Measurements from ENCODE around the gene VPS13D.

Gene VPS13D

DNA sequence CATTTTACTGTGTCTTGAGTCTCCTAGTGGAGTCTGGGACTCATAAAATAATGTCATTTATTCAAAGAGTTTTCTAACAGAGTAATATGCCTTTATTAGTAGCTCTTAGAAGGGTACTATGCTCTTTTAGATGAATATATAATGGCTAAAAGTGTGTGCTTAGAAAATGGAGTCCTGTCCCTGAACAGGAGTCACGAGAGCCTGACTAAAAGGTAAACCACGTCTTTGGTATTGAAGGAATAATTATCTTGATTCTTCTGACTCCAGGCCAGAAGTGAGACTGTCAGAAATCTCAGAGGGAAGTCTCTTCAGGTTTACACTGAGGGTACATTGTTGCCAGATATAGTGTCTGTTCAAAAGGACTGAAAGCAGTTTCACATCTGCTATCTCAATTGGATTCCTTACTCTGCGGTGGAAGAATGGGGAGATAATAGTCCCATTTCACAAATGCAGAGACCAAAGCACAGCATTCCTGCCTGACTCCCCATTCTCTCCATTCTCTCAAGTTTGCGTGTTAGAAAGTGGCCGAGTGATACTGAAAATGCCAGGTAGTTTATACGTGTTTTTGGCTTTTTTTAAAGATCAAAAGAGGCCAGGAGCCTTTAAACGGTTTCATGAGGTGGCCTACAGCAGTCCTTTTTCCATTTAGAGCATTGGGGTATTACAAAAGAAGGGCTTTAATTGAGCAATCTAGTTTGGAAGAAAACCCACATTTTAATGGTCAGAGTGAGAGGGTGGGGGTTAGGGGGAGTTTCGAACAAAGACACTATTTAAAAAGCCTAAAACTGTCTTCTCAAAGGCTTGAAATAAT, 176.6 kb downstream of the VPS13D start:
- peak; percentile 13 for DNase-seq

- peak; percentile 59 for DNase-seq
These were observed 177.5 kb downstream of the VPS13D start for GRCh38 chr1:12407050-12407961.

DNA sequence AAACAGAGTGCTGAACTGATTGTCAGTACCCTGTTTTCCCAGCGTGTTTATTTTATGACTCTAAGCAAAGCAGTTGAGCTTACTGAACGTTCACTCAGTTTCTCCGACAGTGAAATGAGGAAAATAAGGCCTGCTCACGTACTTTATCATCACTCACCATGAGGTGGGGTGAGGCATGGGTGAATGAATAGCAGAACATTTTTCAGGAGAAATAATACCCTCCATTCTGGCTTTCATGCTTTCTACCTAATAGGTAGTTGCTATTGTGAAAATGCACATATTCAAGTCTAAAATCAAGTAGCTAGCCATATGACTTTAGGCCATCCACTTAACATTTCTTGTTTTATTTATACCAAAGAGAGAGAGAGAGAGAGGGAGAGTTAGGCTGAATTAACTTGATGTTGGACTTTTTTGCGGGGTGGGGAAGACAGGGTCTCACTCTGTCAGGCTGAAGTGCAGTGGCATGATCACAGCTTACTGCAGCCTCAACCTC, 178.2 kb downstream of the VPS13D start:
- no peak for DNase-seq

- no peak for DNase-seq
These were observed 178.8 kb downstream of the VPS13D start for GRCh38 chr1:12408662-12409061.

DNA sequence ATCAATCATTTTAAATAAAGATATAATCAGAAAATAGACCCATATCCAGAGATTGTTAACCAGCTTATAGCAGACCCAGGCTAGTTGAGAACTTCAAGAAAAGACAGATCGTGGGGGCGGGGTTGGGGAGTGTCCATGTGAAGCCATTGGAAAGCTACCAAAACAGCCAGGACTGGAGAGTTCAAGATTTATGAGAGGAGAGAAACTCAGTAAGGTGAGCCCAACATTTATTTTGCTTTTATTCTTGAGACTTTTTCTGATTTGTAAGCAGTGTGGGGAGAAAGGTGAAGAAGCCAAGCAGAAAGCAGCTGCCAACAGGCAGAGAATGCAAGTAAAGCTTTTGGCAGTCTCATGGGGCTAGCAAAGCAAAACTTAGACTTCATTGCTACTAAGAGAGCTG, 179.9 kb downstream of the VPS13D start:
- no peak for DNase-seq

GRCh38 chr1:12410351-12410750, 180.5 kb downstream of the VPS13D start:
- DNase-seq = no peak

GRCh38 chr1:12411098-12411497, 181.3 kb downstream of the VPS13D start:
- no peak for DNase-seq

GRCh38 chr1:12411747-12412146, 181.9 kb downstream of the VPS13D start:
- no peak for DNase-seq

- no peak for DNase-seq
These were observed 182.6 kb downstream of the VPS13D start for GRCh38 chr1:12412439-12412838.

DNA sequence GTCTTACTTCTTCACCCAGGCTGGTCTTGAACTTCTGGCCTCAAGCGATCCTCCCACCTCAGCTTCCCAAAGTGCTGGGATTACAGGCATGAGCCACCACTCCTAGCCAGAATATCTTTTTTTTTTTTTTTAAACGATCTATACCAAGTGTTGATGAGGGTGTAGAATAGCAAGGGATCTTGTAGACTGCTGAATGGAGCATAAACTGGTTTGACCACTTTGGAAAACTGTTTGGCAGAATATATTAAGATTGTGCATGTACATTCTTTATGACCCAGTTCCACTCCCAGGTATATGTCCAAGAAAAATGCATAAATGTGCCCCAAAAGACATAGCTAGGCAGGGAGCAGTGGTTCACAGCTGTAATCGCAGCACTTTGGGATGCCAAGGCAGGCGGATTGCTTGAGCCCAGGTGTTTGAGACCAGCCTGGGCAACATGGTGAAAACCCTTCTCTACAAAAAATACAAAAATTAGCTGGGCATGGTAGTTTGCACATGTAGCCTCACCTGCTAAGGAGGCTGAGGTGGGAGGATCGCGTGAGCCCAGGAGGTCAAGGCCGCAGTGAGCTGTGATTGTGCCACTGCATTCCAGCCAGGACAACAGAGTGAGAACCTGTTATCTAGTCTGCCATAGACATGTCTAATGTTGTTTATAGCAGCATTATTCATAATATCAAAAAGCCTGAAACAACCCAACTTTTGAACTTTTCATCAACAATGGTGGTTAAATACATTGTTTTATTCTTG, 184.0 kb downstream of the VPS13D start:
- DNase-seq = no peak

DNA sequence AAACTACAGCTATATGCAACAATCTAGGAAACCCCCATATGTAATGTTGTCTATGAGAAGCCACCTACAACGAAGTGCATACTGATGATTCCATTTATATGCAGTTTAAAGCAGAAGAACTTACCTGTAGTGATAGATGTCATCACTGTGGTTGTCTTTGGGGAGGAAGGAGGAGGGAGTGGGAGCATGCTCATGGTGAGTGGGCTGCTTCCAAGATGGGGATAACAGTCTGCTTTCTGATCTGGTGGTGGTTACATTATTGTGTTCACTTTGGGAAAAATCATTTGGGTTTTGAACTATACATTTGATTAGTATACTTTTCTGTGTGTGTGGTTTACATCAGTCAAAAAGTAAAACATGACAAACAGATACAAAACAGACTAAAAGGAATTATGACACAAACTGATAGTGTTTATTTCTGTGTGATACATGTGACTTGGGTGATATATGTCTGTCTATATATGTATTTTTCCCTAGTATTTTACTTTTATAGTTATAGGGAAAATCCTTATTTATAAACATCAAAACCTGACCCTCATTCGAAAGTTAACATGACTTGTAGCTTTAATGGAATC, 184.7 kb downstream of the VPS13D start:
- DNase-seq = no peak

- no peak for DNase-seq
These were observed 185.2 kb downstream of the VPS13D start for GRCh38 chr1:12415038-12415466.

DNA sequence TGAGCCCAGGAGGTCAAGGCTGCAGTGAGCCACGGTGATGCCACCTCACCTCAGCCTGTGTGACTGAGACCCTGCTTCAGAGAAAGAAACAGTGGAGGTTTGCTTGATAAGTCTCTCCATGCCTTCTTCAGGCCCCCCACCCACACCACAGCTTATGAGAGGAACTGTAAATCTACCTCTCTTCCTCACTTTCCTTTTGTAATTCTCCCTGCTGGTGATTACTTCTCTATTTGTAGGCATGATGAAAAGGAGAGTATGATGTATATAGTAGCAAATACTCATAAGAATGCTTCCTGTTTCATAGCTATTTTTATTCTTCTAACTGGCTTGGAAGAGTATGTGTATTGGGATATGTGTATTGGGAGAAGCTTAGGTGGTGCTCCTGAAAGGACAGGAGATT, 186.3 kb downstream of the VPS13D start:
- no peak for DNase-seq

DNA sequence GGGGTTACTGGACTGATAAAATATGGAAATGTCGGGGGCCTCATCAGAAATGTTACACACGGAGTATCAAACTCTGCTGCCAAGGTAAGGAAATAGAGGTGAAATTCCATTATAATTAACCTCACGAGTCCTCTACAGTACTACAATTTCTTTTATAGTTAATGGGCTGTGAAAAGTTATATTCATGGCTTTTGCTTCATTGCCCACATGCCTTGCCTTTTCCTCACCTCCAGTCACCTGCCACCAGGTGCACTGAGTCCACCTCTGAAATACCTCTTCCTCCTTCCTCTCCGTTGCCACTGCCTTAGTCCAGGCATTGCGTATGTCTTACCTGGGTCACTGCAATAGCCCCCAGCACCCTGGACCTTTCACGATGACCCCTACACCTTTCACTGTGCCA, 186.9 kb downstream of the VPS13D start:
- DNase-seq = no peak

DNA sequence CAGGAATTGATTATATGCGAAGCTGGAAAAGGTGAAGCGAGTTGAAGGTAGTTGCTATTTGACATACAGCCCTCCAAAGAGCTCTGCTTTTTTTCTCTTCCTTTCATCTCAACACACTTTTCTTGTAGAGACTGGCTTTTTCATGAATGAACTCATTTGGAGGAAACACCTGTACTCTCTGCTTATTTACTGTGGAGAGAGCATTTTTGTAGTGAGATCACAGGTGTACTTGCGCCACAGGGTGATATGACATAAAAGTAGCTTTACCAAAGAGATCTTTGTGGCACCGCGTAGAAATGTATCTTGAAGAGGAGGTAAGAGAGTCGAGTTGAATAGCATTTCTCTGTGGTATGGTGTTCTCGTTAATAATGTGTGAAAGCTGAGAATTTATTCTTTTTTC, 187.6 kb downstream of the VPS13D start:
- DNase-seq = no peak

- DNase-seq = no peak
These were observed 190.3 kb downstream of the VPS13D start for GRCh38 chr1:12420171-12420570.

DNA sequence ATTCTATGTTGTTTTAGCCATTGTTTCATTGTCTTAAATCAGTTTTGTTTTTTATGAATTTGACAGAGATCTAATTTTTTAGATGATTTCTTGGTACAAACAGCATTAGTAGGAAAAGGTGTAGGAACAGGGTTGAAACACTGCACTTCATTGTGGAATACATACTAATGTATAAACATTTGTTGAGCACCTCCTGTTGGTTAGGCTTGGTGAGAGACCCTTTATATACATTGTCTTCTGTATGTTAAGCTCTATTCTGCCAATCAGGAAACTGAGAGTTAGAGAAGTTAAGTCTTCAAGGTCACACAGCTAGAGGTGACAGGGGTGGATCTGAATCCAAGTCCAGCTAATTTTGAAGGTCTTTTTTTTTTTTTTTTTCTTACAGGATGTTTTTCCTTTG, 192.7 kb downstream of the VPS13D start:
- DNase-seq = no peak

GRCh38 chr1:12424087-12424529, 194.3 kb downstream of the VPS13D start:
- DNase-seq = peak; percentile 83

DNA sequence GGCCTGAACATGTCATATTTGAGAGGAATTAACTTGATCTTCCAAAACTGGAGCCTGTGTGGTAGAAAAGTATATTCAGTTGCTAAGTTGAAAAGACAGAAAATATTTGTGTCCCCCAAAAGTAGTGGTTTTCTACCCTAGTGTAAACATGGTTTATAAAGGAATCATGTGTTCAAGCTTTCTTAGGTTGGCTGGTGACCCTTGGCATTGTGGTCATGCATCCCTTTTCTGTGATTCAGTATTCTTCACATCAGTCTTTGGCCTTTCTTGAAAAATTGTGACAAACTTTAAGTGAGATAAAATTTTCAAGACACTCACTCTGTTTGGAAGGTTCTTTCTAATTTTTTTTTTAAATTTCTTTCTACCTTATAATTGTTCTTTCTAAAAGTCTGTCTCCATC, 195.0 kb downstream of the VPS13D start:
- no peak for DNase-seq

DNA sequence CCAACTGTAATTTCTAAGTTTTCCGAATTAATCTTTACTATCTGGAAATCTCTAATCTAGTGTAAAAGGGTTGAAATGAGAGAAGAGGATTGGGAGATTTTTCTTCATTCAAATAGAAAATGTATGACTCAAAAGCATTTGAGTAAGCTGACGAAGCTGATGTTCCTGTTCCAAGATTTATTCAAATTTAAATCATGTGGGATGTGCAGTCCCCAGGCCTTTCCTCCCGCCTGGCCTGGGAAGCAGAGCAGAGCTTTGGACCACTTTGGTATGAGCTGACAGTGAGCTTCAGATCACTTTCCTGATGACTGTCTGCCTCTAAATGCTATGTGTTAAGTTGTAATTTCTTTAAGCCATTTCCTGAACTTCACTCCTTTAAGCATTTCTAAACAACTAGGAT, 196.2 kb downstream of the VPS13D start:
- peak; percentile 25 for DNase-seq

DNA sequence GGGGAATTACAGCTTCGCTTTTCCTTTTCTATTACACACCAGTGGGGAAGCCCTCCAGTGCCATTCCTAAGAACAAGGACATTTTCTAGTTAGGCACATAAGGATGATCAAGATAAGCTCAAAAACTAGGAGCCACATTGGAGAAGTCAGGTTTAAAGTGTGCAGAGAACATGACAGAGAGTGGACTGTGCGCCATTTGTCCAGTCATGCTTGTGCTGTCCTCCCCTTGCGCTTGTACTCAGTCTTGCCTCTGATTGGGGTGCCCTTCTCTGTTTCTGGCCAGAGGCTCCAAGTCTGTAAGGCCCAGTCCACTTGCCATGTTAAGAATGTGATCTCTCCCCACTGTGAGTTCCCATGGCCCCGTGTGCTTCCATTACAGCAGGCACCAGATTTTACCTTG, 198.5 kb downstream of the VPS13D start:
- DNase-seq = no peak

- no peak for DNase-seq
These were observed 200.7 kb downstream of the VPS13D start for GRCh38 chr1:12430525-12430924.

Measured in fibroblast of skin of back (primary cell).